ENCODE measurements around the gene RAD52.

GRCh38 chr12:870378-870777 is 79.1 kb downstream of the RAD52 start:
- TF ChIP-seq CTCF (conservative IDR thresholded peaks at IDR 0.05; ENCODE audit: low read depth, low read length) = no peak
- no peak for TF ChIP-seq EZH2 (IDR thresholded peaks at IDR 0.05; ENCODE audit: borderline replicate concordance, low read depth, low read length, poor library complexity, severe bottlenecking)

All from A673 (cell line).